GM18499 (cell line): Measurements from ENCODE around the gene PCDHB2.
"Not testable (repeated sequence)": the region's sequence is repeated elsewhere in the genome, so short reads cannot be mapped to it uniquely, and the experiment has no call there.

Experiments
- ATAC-seq: cut with Tn5 transposase; IDR thresholded peaks from one replicate; pipeline ENCODE4 v1.9.1; 2021; ENCODE audit warnings: moderate number of reproducible peaks; ENCODE audit not compliant: insufficient read depth, unreplicated experiment

The PCDHB2 gene

DNA sequence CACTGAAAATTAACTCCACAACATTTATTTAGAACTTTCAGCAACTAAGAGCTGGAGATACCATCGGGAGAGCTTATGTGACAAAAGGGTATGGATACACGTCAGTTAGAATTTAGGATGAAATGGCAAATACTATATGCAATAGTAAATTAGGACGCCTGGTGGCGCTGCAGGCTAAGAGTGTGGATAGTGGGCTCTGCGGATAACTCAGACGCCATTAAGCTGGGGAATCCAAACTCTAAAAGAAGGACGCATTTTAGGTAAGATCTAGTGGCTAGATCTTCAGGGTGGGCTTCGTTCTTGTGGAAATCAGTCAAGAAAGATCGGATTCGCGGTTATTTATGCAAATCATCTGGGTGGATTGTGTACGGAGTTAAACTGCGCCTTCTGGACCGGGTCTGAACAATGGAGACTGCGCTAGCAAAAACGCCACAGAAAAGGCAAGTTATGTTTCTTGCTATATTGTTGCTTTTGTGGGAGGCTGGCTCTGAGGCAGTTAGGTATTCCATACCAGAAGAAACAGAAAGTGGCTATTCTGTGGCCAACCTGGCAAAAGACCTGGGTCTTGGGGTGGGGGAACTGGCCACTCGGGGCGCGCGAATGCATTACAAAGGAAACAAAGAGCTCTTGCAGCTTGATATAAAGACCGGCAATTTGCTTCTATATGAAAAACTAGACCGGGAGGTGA, 40.8 kb downstream of the PCDHB2 start, which contains the start of gene PCDHB5:
Gene PCDHB5, plus strand, starts transcription at position 177 of the 688 bp plus-strand sequence. Its CDS starts 229 bp downstream, at position 406.
- no peak for ATAC-seq

DNA sequence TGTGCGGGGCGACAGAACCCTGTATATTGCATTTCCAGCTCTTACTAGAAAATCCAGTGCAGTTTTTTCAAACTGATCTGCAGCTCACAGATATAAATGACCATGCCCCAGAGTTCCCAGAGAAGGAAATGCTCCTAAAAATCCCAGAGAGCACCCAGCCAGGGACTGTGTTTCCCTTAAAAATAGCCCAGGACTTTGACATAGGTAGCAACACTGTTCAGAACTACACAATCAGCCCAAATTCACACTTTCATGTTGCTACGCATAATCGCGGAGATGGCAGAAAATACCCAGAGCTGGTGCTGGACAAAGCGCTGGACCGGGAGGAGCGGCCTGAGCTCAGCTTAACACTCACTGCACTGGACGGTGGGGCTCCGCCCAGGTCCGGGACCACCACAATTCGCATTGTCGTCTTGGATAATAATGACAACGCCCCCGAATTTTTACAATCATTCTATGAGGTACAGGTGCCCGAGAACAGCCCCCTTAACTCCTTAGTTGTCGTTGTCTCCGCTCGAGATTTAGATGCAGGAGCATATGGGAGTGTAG, 41.4 kb downstream of the PCDHB2 start:
- ATAC-seq = no peak

DNA sequence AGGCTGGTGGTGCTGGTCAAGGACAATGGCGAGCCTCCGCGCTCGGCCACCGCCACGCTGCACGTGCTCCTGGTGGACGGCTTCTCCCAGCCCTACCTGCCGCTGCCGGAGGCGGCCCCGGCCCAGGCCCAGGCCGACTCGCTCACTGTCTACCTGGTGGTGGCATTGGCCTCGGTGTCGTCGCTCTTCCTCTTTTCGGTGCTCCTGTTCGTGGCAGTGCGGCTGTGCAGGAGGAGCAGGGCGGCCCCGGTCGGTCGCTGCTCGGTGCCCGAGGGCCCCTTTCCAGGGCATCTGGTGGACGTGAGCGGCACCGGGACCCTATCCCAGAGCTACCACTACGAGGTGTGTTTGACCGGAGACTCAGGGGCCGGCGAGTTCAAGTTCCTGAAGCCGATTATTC, 42.9 kb downstream of the PCDHB2 start:
- not testable (repeated sequence) for ATAC-seq
